ENCODE data around the gene PTPN1. TPM values are rescaled to one million over a fixed set of nuclear protein-coding genes. Genes with fewer than 3 reads are reported as not detected.

Gene PTPN1
- polyA plus RNA-seq, 1 donor (not counting 4 experiments of a cell fraction or from before 2014, with no cell fraction given) = 61.6 TPM

GRCh38 chr20:50543326-50543725 is 33.1 kb downstream of the PTPN1 start:
- H3K9me1 ChIP-seq (ENCODE audit: control insufficient read depth, extremely low read depth, insufficient read depth, low read length) = peaks cover 2% of the 10 kb centered on the region
- no peak overlapping the region for H3K4me2 ChIP-seq (ENCODE audit: control insufficient read depth, extremely low read depth, insufficient read depth, low read depth, low read length)
- H3K4me1 ChIP-seq (ENCODE audit: control insufficient read depth, extremely low read depth, insufficient read depth, low read length) = peaks cover 19% of the 10 kb centered on the region
- FAIRE-seq (no peak), DNase-seq (ENCODE audit: low read depth, low spot score) (no peak)
- dilution Hi-C loops (cut with MboI; ENCODE audit: extremely low pct_ligation_motif_present, low sequenced_read_pairs) = no loop called here
- H4K20me1 ChIP-seq (ENCODE audit: control insufficient read depth, extremely low read depth, insufficient read depth, low read length) = no peaks in the 10 kb centered on the region
- no peaks in the 10 kb centered on the region for H3K27me3 ChIP-seq (ENCODE audit: control insufficient read depth, extremely low read depth, insufficient read depth, low read length)
- H2AFZ ChIP-seq (ENCODE audit: control insufficient read depth, low read length) = no peak overlapping the region
- H3K9me3 ChIP-seq (ENCODE audit: control insufficient read depth, low read depth, low read length) = no peaks in the 10 kb centered on the region
- H3K9ac ChIP-seq (ENCODE audit: control insufficient read depth, extremely low read depth, insufficient read depth, low read length) = no peak overlapping the region
- H3K4me3 ChIP-seq (ENCODE audit: control insufficient read depth in 2 of 3, extremely low read depth in 1 of 3, insufficient read depth in 2 of 3, low read depth in 1 of 3, low read length in 3 of 3) = no peak overlapping the region
- H3K36me3 ChIP-seq (ENCODE audit: control insufficient read depth in 2 of 2, extremely low read depth in 1 of 2, insufficient read depth in 2 of 2, low read length in 2 of 2) = peaks cover 3 to 4% of the 10 kb centered on the region in 2 experiments
- TF ChIP-seq CTCF (optimal IDR thresholded peaks at IDR 0.05 in 1 of 3, IDR thresholded peaks at IDR 0.05 in 1 of 3, conservative IDR thresholded peaks at IDR 0.05 in 1 of 3; ENCODE audit: extremely low read depth in 1 of 3, insufficient read depth in 2 of 3, low read length in 3 of 3) (no peak), EZH2 (IDR thresholded peaks at IDR 0.05; ENCODE audit: low read length) (no peak)
- no peak overlapping the region for H3K27ac ChIP-seq (ENCODE audit: control insufficient read depth, insufficient read depth, low read length)
- H3K79me2 ChIP-seq (ENCODE audit: control insufficient read depth, insufficient read depth, low read length) = peaks cover 86% of the 10 kb centered on the region

GRCh38 chr20:50545126-50545525 is 34.9 kb downstream of the PTPN1 start:
- Histone ChIP-seq H3K4me1 (ENCODE audit: control insufficient read depth, extremely low read depth, insufficient read depth, low read length) (peaks cover 27% of the 10 kb centered on the region), H3K9me3 (ENCODE audit: control insufficient read depth, low read depth, low read length) (no peaks in the 10 kb centered on the region), H3K79me2 (ENCODE audit: control insufficient read depth, insufficient read depth, low read length) (peaks cover 86% of the 10 kb centered on the region), H3K4me3 (ENCODE audit: control insufficient read depth in 2 of 3, extremely low read depth in 1 of 3, insufficient read depth in 2 of 3, low read depth in 1 of 3, low read length in 3 of 3) (no peak overlapping the region), H3K36me3 (ENCODE audit: control insufficient read depth in 2 of 2, extremely low read depth in 1 of 2, insufficient read depth in 2 of 2, low read length in 2 of 2) (peaks cover 5 to 8% of the 10 kb centered on the region in 2 experiments), H3K27me3 (ENCODE audit: control insufficient read depth, extremely low read depth, insufficient read depth, low read length) (no peaks in the 10 kb centered on the region), H2AFZ (ENCODE audit: control insufficient read depth, low read length) (no peak overlapping the region), H4K20me1 (ENCODE audit: control insufficient read depth, extremely low read depth, insufficient read depth, low read length) (no peaks in the 10 kb centered on the region), H3K27ac (ENCODE audit: control insufficient read depth, insufficient read depth, low read length) (no peak overlapping the region), H3K9me1 (ENCODE audit: control insufficient read depth, extremely low read depth, insufficient read depth, low read length) (peaks cover 2% of the 10 kb centered on the region), H3K9ac (ENCODE audit: control insufficient read depth, extremely low read depth, insufficient read depth, low read length) (no peak overlapping the region), H3K4me2 (ENCODE audit: control insufficient read depth, extremely low read depth, insufficient read depth, low read depth, low read length) (no peak overlapping the region)
- FAIRE-seq = no peak
- TF ChIP-seq CTCF (optimal IDR thresholded peaks at IDR 0.05 in 1 of 3, IDR thresholded peaks at IDR 0.05 in 1 of 3, conservative IDR thresholded peaks at IDR 0.05 in 1 of 3; ENCODE audit: extremely low read depth in 1 of 3, insufficient read depth in 2 of 3, low read length in 3 of 3) (no peak), EZH2 (IDR thresholded peaks at IDR 0.05; ENCODE audit: low read length) (no peak)
- dilution Hi-C loops (cut with MboI; ENCODE audit: extremely low pct_ligation_motif_present, low sequenced_read_pairs) = no loop called here
- no peak for DNase-seq (ENCODE audit: low read depth, low spot score)

All from keratinocyte (primary cell).